ENCODE data around the gene TM4SF4.

DNA sequence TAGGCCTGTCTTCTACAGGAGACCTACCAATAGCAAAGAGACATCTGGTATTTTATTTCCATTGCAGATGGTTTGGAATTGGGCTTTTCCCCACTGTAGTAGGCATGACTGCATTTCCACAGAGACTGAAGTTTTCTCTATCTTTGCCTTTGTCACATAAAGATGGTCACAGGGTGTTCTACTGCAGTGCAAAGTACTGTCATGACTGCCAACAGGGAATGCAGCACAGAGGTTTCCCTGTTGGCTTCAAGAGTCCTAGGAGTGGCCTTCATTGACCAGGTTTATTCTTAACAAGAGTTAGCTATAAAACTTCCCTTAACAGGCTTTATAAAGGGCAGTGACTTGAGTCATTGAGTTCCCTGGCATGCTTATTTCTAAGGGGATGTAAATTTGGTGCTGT, 36.8 kb upstream of the TM4SF4 start:
- no peak for TF ChIP-seq CTCF (conservative IDR thresholded peaks at IDR 0.05 in 1 of 2, IDR thresholded peaks at IDR 0.05 in 1 of 2; ENCODE audit: extremely low read depth in 1 of 2, insufficient read depth in 1 of 2, low read depth in 1 of 2, low read length in 2 of 2)
- no peak for TF ChIP-seq EZH2 (IDR thresholded peaks at IDR 0.05; ENCODE audit: borderline replicate concordance, low read length)
